Loucy (cell line): ENCODE data around the gene FBXO9.

Experiments
- CTCF ChIP-seq: fragments of 200-600 bp; sonication (generic); conservative IDR thresholded peaks from 2 replicates; pipeline ENCODE4 v1.5.1; 2014; ENCODE audit warnings: mild to moderate bottlenecking, antibody characterized with exemption, low read length
- EZH2phosphoT487 ChIP-seq: fragments of 200-600 bp; IDR thresholded peaks from 2 replicates; pipeline ENCODE4 v1.6.1; 2018; ENCODE audit warnings: antibody characterized with exemption, mild to moderate bottlenecking, moderate library complexity, borderline replicate concordance

DNA sequence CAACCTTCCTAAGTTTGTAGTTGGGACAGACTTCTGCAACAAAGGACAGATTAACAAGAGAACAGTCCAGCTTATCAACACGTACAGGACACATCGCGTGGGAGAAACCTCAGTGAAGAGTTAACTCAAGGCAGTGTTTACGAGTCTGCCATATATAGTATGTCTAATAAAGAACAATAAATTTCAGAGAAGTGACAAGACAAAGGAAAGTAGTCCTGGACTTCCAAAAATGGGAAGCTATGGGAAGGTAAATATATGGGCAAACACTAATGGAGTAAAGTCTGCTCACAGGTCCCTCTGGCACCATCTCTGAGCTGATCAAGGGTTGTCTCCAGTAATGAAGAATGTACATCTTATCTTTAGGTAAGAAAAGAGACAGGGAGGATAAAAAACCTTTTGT, 48.5 kb downstream of the FBXO9 start:
- TF ChIP-seq CTCF (no peak), EZH2phosphoT487 (no peak)
